PC-9 (cell line): Measurements from ENCODE around the gene FPGS. TPM values are rescaled to one million over a fixed set of nuclear protein-coding genes. Genes with fewer than 3 reads are reported as not detected.

Experiments
- BruUV-seq: library from RNA; stranded (reverse); fragments of 400-500 nt; replicated peaks from 2 replicates; lab custom pipeline; 2021; lab: Mats Ljungman, UMichigan
- CTCF ChIA-PET: fragments of 300-600 bp; sonication (Branson Sonifier 250); formaldehyde crosslinking; loops from one replicate; lab custom pipeline; 2022; ENCODE audit warnings: antibody characterized with exemption; lab: Charles Lee
- POLR2A ChIA-PET: fragments of 300-600 bp; sonication (Branson Sonifier 250); formaldehyde crosslinking; loops from one replicate; lab custom pipeline; 2022; ENCODE audit warnings: antibody characterized with exemption; ENCODE audit not compliant: unreplicated experiment; lab: Charles Lee
- DNase-seq, 2 experiments: peaks; one replicate each; pipeline versions ENCODE4 v3.0.0 to v3.0.0-alpha.2; 2015 to 2022; ENCODE audit warnings: mixed read lengths in 1 of 2
- H2AFZ ChIP-seq: fragments of 200-600 bp; sonication (generic); 2 replicates; pipeline ENCODE4 v1.8.1; 2017; ENCODE audit warnings: antibody characterized with exemption
- H3F3A ChIP-seq: fragments of 200-600 bp; sonication (generic); 2 replicates; pipeline ENCODE4 v1.8.1; 2017; ENCODE audit warnings: antibody characterized with exemption, mild to moderate bottlenecking, low read depth; ENCODE audit not compliant: insufficient read depth
- H3K27ac ChIP-seq: fragments of 200-600 bp; sonication (generic); 2 replicates; pipeline ENCODE4 v1.6.1; 2016; ENCODE audit warnings: mixed run types
- H3K27me3 ChIP-seq: fragments of 200-600 bp; sonication (generic); 2 replicates; pipeline ENCODE4 v1.6.1; 2016; ENCODE audit warnings: low read depth, mixed run types; ENCODE audit not compliant: insufficient read depth
- H3K36me3 ChIP-seq: fragments of 200-600 bp; sonication (generic); 2 replicates; pipeline ENCODE4 v1.6.1; 2016; ENCODE audit warnings: low read depth, mixed run types
- H3K4me1 ChIP-seq: fragments of 200-600 bp; sonication (generic); replicated peaks from 2 replicates; pipeline ENCODE4 v1.6.1; 2016; ENCODE audit warnings: mixed run types; ENCODE audit not compliant: insufficient read depth
- H3K4me2 ChIP-seq: fragments of 200-600 bp; sonication (generic); 2 replicates; pipeline ENCODE4 v1.6.1; 2017; ENCODE audit warnings: mixed run types
- H3K4me3 ChIP-seq: fragments of 200-600 bp; sonication (generic); 2 replicates; pipeline ENCODE4 v1.6.1; 2016; ENCODE audit warnings: mixed run types
- H3K79me2 ChIP-seq: fragments of 200-600 bp; sonication (generic); 2 replicates; pipeline ENCODE4 v1.6.1; 2017; ENCODE audit warnings: low read depth, mixed run types
- H3K9me2 ChIP-seq: fragments of 200-600 bp; sonication (generic); 2 replicates; pipeline ENCODE4 v1.8.1; 2017; ENCODE audit warnings: mild to moderate bottlenecking; ENCODE audit not compliant: insufficient read depth
- H3K9me3 ChIP-seq: fragments of 200-600 bp; sonication (generic); 2 replicates; pipeline ENCODE4 v1.8.1; 2016; ENCODE audit warnings: low read depth; ENCODE audit not compliant: insufficient read depth
- H4K20me1 ChIP-seq: fragments of 200-600 bp; sonication (generic); 2 replicates; pipeline ENCODE4 v1.8.1; 2017; ENCODE audit not compliant: insufficient read depth
- EZH2 ChIP-seq: fragments of 200-600 bp; sonication (generic); IDR thresholded peaks from 2 replicates; pipeline ENCODE4 v1.8.0; 2017; ENCODE audit warnings: antibody characterized with exemption, low read depth
- intact Hi-C: fragments of 100-400 bp; cut with micrococcal nuclease; formaldehyde crosslinking; loops from one replicate; pipeline ENCODE4 v1.10.0; 2022; ENCODE audit not compliant: unreplicated experiment
- total RNA-seq: library from RNA; stranded (reverse); gene quantifications from 2 replicates; pipeline ENCODE4 v1.2.3, GENCODE V29; 2021
- TF ChIP-seq, protein P1 (sequence below): fragments of 200-600 bp; sonication (generic); conservative IDR thresholded peaks from 2 replicates; pipeline ENCODE4 v1.6.1; 2017; ENCODE audit warnings: mixed run types, antibody characterized with exemption, mild to moderate bottlenecking, moderate library complexity

Gene FPGS
- total RNA-seq, 1 experiment from 2014 or later = 152 TPM

GRCh38 chr9:127778280-127779135 lies 24.2 kb upstream of the FPGS start, which contains the start of gene SH2D3C:
Gene SH2D3C, minus strand, starts transcription at chr9:127778666. Its CDS starts 39 bp downstream, at chr9:127778627.
- H3K4me1 ChIP-seq = no peaks in the 10 kb centered on the region
- intact Hi-C loops = no loop called here
- H3K27ac ChIP-seq = no peak within 1 kb of the TSS
- ChIA-PET CTCF (interaction anchor here (1.1 kb wide), 1 partner anchor 43 kb away, joined by 3 read pairs; the partner anchor contains the start of gene TOR2A), POLR2A (no interaction called here)
- BruUV-seq = no TSS peak
- no peaks in the 10 kb centered on the region for H3K9me3 ChIP-seq
- TF ChIP-seq EZH2 = no peak
- TF ChIP-seq, protein P1, sequence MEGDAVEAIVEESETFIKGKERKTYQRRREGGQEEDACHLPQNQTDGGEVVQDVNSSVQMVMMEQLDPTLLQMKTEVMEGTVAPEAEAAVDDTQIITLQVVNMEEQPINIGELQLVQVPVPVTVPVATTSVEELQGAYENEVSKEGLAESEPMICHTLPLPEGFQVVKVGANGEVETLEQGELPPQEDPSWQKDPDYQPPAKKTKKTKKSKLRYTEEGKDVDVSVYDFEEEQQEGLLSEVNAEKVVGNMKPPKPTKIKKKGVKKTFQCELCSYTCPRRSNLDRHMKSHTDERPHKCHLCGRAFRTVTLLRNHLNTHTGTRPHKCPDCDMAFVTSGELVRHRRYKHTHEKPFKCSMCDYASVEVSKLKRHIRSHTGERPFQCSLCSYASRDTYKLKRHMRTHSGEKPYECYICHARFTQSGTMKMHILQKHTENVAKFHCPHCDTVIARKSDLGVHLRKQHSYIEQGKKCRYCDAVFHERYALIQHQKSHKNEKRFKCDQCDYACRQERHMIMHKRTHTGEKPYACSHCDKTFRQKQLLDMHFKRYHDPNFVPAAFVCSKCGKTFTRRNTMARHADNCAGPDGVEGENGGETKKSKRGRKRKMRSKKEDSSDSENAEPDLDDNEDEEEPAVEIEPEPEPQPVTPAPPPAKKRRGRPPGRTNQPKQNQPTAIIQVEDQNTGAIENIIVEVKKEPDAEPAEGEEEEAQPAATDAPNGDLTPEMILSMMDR = no peak
- DNase-seq = no peak
- H3K27me3 ChIP-seq = peaks cover 8% of the 10 kb centered on the region; the same call in 1 of the 2 replicates
- H3K36me3 ChIP-seq = no peaks in the 10 kb centered on the region
- H4K20me1 ChIP-seq = no peaks in the 10 kb centered on the region
- H3K4me2 ChIP-seq = no peak within 1 kb of the TSS
- H3F3A ChIP-seq = peaks cover 18% of the 10 kb centered on the region; the same call in 1 of the 2 replicates
- H3K9me2 ChIP-seq = no peaks in the 10 kb centered on the region
- H3K79me2 ChIP-seq = no peaks in the 10 kb centered on the region
- H2AFZ ChIP-seq = no peak within 1 kb of the TSS
- H3K4me3 ChIP-seq = no peak within 1 kb of the TSS

DNA sequence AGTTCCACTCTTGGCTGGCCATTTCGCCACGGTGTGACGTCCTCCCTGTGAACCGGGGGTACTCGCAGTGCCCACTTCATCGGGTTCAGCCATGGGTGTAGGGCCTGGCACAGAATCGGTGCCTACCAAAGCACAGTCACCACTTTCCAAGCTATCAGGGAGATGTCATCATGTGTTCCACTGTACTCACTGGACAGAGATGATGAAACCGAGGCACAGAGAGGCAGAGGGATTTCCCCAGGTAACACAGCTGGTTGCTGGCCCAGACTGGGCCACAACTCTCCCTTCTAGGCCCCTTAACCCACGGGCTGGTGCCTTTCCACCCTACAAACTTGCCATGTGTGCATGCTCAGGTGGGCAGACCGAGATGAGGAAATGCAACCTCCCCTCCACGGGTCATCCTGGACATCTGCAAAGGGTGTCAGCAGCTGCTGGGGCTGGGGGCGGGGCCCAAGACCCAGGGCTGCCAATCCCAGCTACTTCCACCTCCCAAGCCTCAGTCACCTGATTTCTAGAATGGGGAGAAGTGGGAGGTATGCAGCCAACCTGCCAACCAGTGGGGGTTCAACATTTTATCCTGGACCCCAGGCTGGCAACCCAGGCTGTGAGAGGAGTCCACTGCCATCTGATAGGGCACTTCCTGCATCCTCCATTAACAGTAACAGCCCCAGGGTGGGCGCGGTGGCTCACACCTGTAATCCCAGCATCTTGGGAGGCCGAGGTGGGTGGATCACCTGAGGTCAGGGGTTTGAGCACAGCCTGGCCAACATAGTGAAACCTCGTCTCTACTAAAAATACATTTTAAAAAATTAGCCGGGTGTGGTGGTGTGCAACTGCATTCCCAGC lies 23.3 kb upstream of the FPGS start:
- DNase-seq = no peak
- BruUV-seq = no TSS peak
- CTCF ChIA-PET = interaction anchor here (1.1 kb wide), 1 partner anchor 44 kb away, joined by 3 read pairs; the partner anchor contains the start of gene TOR2A

More for the DNA sequence above, 23.3 kb upstream of the FPGS start:
- H3K27me3 ChIP-seq = peaks cover 8% of the 10 kb centered on the region; the same call in 1 of the 2 replicates
- no peaks in the 10 kb centered on the region for H4K20me1 ChIP-seq
- POLR2A ChIA-PET = no interaction called here
- no peaks in the 10 kb centered on the region for H3K9me3 ChIP-seq
- no peak overlapping the region for H3K4me3 ChIP-seq
- H2AFZ ChIP-seq = no peak overlapping the region
- no peaks in the 10 kb centered on the region for H3K4me1 ChIP-seq
- TF ChIP-seq EZH2 = no peak
- TF ChIP-seq, protein P1 = no peak
- H3K36me3 ChIP-seq = no peaks in the 10 kb centered on the region
- H3F3A ChIP-seq = peaks cover 15% of the 10 kb centered on the region; the same call in 1 of the 2 replicates
- H3K79me2 ChIP-seq = no peaks in the 10 kb centered on the region
- H3K9me2 ChIP-seq = no peaks in the 10 kb centered on the region
- intact Hi-C loops = no loop called here
- H3K27ac ChIP-seq = no peak overlapping the region
- no peak overlapping the region for H3K4me2 ChIP-seq
